ENCODE data around the gene GSS. TPM values are rescaled to one million over a fixed set of nuclear protein-coding genes. Genes with fewer than 3 reads are reported as not detected.

The GSS gene
- total RNA-seq, 1 experiment from 2014 or later = 83.6 TPM

DNA sequence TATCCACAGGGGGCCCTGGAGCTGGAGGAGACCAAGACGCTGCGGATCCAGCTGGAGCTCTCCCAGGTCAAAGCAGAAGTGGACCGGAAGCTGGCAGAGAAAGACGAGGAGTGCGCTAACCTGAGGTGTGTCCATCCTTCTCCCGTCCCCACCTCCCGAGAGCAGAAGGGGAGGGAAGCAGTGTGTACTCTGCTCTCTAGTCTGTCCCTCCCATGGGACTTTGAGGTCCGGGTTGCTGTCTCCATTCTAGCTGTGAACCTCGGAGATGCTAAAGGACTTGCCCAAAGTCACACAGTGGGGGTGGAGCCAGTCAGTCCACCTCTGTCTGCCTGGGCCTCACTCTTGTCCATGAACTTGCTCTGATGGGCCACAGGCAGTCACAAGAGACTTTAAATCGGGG, 44.2 kb upstream of the GSS start (continued):
- TF ChIP-seq CBX3 (IDR thresholded peaks at IDR 0.05; ENCODE audit: low read depth) = no peak
- TF ChIP-seq EZH2 (IDR thresholded peaks at IDR 0.05) = no peak
- no peak for TF ChIP-seq SIN3A (IDR thresholded peaks at IDR 0.05; ENCODE audit: low read depth)
- TF ChIP-seq POLR2AphosphoS5 (IDR thresholded peaks at IDR 0.05; ENCODE audit: low read depth, low read length) = no peak
- TF ChIP-seq, protein P1, sequence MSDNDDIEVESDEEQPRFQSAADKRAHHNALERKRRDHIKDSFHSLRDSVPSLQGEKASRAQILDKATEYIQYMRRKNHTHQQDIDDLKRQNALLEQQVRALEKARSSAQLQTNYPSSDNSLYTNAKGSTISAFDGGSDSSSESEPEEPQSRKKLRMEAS (IDR thresholded peaks at IDR 0.05) = no peak
- TF ChIP-seq JUND (IDR thresholded peaks at IDR 0.05) = no peak
- TF ChIP-seq ELF1 (IDR thresholded peaks at IDR 0.05; ENCODE audit: borderline replicate concordance, low read depth) = no peak
- TF ChIP-seq EGR1 (IDR thresholded peaks at IDR 0.05; ENCODE audit: low read depth) = no peak
- TF ChIP-seq FOSL1 (IDR thresholded peaks at IDR 0.05; ENCODE audit: low read depth) = no peak

DNA sequence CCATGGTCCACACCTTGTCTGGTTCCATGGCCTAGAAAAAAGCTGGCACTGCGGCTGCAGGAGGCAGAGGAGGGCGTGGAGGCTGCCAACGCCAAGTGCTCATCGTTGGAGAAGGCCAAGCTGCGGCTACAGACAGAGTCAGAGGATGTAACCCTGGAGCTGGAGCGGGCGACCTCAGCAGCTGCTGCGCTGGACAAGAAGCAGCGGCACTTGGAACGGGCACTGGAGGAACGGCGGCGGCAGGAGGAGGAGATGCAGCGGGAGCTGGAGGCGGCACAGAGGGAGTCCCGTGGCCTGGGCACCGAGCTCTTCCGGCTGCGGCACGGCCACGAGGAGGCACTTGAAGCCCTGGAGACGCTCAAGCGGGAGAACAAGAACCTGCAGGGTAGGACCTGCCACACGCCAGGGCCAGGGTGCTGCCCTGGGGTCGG, 43.4 kb upstream of the GSS start:
- TF ChIP-seq, protein P1 (IDR thresholded peaks at IDR 0.05) = no peak
- TF ChIP-seq, protein P2, sequence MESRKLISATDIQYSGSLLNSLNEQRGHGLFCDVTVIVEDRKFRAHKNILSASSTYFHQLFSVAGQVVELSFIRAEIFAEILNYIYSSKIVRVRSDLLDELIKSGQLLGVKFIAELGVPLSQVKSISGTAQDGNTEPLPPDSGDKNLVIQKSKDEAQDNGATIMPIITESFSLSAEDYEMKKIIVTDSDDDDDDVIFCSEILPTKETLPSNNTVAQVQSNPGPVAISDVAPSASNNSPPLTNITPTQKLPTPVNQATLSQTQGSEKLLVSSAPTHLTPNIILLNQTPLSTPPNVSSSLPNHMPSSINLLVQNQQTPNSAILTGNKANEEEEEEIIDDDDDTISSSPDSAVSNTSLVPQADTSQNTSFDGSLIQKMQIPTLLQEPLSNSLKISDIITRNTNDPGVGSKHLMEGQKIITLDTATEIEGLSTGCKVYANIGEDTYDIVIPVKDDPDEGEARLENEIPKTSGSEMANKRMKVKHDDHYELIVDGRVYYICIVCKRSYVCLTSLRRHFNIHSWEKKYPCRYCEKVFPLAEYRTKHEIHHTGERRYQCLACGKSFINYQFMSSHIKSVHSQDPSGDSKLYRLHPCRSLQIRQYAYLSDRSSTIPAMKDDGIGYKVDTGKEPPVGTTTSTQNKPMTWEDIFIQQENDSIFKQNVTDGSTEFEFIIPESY (IDR thresholded peaks at IDR 0.05; ENCODE audit: extremely low read depth, insufficient replicate concordance, low read length) = no peak
- no peak for TF ChIP-seq EGR1 (IDR thresholded peaks at IDR 0.05; ENCODE audit: low read depth)
- no peak for TF ChIP-seq POLR2A (IDR thresholded peaks at IDR 0.05; ENCODE audit: borderline replicate concordance, extremely low read depth, insufficient read depth, insufficient read length)
- no peak for TF ChIP-seq JUND (IDR thresholded peaks at IDR 0.05)
- no peak for TF ChIP-seq CBX3 (IDR thresholded peaks at IDR 0.05; ENCODE audit: low read depth)
- TF ChIP-seq, protein P3, sequence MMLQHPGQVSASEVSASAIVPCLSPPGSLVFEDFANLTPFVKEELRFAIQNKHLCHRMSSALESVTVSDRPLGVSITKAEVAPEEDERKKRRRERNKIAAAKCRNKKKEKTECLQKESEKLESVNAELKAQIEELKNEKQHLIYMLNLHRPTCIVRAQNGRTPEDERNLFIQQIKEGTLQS (IDR thresholded peaks at IDR 0.05) = no peak
- TF ChIP-seq CEBPB (IDR thresholded peaks at IDR 0.05; ENCODE audit: low read depth) = no peak
- no peak for TF ChIP-seq ZFX (IDR thresholded peaks at IDR 0.05)
- TF ChIP-seq YY1 (IDR thresholded peaks at IDR 0.05; ENCODE audit: extremely low read depth, insufficient replicate concordance, low read depth, low read length) = no peak
- no peak for TF ChIP-seq SIN3A (IDR thresholded peaks at IDR 0.05; ENCODE audit: low read depth)
- Histone ChIP-seq H3K4me1 (ENCODE audit: control insufficient read depth in 1 of 2, insufficient read depth in 2 of 2, low read length in 2 of 2) (no peaks in the 10 kb centered on the region), H3K9ac (ENCODE audit: low read length) (no peak overlapping the region), H3K27me3 (ENCODE audit: insufficient read depth, low read length) (no peaks in the 10 kb centered on the region), H4K20me1 (ENCODE audit: insufficient read depth) (no peaks in the 10 kb centered on the region), H3K9me2 (ENCODE audit: insufficient read depth) (no peaks in the 10 kb centered on the region), H3K9me3 (ENCODE audit: control insufficient read depth in 1 of 2, insufficient read depth in 1 of 2, low read depth in 1 of 2, low read length in 2 of 2) (no peaks in the 10 kb centered on the region), H3K4me2 (ENCODE audit: low read length) (no peak overlapping the region), H3K4me3 (replicated peaks in 1 of 2; ENCODE audit: low read depth in 1 of 2, low read length in 2 of 2) (no peak overlapping the region), H3K79me2 (ENCODE audit: insufficient read depth, low read length) (no peaks in the 10 kb centered on the region), H3K27ac (ENCODE audit: low read depth, low read length) (no peak overlapping the region), H3K36me3 (ENCODE audit: control insufficient read depth in 1 of 2, insufficient read depth in 2 of 2, low read length in 2 of 2) (peaks cover 4 to 6% of the 10 kb centered on the region in 2 experiments; a peak in 2 of 4 replicates), H2AFZ (ENCODE audit: low read depth, low read length, poor library complexity, severe bottlenecking) (no peak overlapping the region)
- ATAC-seq = no peak
- no peak for DNase-seq (ENCODE audit: low read depth, low spot score)
- intact Hi-C loops (cut with micrococcal nuclease) = no loop called here
- BruUV-seq (replicated peaks) = no TSS peak
- RAD21 ChIA-PET (ENCODE audit: low non-redundant PET in 1 of 2, low total read pairs in 2 of 2, uncharacterized antibody in 2 of 2, unreplicated experiment in 2 of 2) = no interaction called here
- POLR2A ChIA-PET = interaction anchor here (1.0 kb wide), 1 partner anchor 125 kb away, joined by 3 read pairs; no protein-coding TSS in a partner anchor
- CTCF ChIA-PET = interaction anchor here (1.0 kb wide), 1 partner anchor 33 kb away, joined by 3 read pairs; no protein-coding TSS in a partner anchor

All from HCT116 (cell line).